ENCODE results near the gene FSTL5. TPM values are rescaled to one million over a fixed set of nuclear protein-coding genes. Genes with fewer than 3 reads are reported as not detected.

Gene FSTL5
- total and polyA plus RNA-seq, 10 of the 15 experiments (the other 5 are each of a cell fraction or from before 2014, with no cell fraction given): 0.04 to 2.4 (median 0.08) TPM; not detected in 4

DNA sequence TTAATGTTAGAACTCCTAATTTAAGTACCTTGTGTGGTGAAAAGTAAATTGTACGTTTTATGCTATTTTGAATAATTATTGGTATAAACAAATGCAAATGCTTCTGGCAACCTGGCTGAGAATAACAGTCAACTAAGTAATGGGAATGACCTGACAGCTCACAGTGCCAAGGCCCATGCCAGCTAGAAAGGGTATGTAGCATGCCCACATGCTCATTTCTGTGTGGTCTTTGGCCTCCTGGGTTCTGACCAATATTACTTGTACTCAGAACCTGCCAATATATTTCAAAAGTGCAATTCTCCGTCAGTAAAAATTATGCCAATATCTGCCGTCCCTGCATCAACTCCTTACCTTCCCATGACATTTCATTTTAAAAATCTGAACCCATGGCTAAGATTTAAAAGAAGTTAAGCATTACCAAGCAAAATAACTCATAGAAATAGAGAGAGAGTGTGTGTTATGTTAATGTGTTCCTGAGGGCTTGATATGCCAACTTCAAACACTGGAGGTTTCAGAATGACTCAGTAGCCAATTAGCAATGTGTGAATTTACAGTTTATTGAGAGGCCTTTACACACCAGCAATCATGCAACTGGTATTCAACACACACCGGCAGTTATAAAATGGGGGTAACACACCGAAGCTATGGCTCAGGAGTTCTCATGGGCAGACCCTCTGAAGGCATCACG lies 820.8 kb downstream of the FSTL5 start (continued):
- no peak for TF ChIP-seq SIN3A (IDR thresholded peaks at IDR 0.05; ENCODE audit: low read depth, low read length)
- TF ChIP-seq, protein P1, sequence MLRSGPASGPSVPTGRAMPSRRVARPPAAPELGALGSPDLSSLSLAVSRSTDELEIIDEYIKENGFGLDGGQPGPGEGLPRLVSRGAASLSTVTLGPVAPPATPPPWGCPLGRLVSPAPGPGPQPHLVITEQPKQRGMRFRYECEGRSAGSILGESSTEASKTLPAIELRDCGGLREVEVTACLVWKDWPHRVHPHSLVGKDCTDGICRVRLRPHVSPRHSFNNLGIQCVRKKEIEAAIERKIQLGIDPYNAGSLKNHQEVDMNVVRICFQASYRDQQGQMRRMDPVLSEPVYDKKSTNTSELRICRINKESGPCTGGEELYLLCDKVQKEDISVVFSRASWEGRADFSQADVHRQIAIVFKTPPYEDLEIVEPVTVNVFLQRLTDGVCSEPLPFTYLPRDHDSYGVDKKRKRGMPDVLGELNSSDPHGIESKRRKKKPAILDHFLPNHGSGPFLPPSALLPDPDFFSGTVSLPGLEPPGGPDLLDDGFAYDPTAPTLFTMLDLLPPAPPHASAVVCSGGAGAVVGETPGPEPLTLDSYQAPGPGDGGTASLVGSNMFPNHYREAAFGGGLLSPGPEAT (IDR thresholded peaks at IDR 0.05; ENCODE audit: low read depth): peak; percentile 51; the same call in 1 of the 2 replicates
- no peak for TF ChIP-seq NR2C2 (IDR thresholded peaks at IDR 0.05; ENCODE audit: borderline replicate concordance, control insufficient read depth, insufficient read length, low read depth)
- TF ChIP-seq BCL11A (IDR thresholded peaks at IDR 0.05; ENCODE audit: low read depth, low read length): peak; percentile 91; the same call in 1 of the 2 replicates
- TF ChIP-seq SPI1 (IDR thresholded peaks at IDR 0.05; ENCODE audit: borderline replicate concordance, insufficient read depth, low read depth, low read length): no peak
- no peak for TF ChIP-seq RUNX3 (IDR thresholded peaks at IDR 0.05; ENCODE audit: low read length)
- no peak for TF ChIP-seq RFX5 (IDR thresholded peaks at IDR 0.05; ENCODE audit: low read depth, low read length)
- no peak for TF ChIP-seq RAD21 (IDR thresholded peaks at IDR 0.05; ENCODE audit: insufficient read depth, low read depth, low read length)
- TF ChIP-seq KDM1A (IDR thresholded peaks at IDR 0.05; ENCODE audit: borderline replicate concordance): no peak
- peak; percentile 69 to 78; a peak in 3 of 4 replicates for TF ChIP-seq IKZF2 (IDR thresholded peaks at IDR 0.05)
- TF ChIP-seq NFIC (IDR thresholded peaks at IDR 0.05; ENCODE audit: low read depth, low read length): no peak
- no peak for TF ChIP-seq MTA3 (IDR thresholded peaks at IDR 0.05; ENCODE audit: borderline replicate concordance, low read length)
- TF ChIP-seq SMAD1 (IDR thresholded peaks at IDR 0.05; ENCODE audit: low read depth, partially characterized antibody): no peak
- TF ChIP-seq, protein P2, sequence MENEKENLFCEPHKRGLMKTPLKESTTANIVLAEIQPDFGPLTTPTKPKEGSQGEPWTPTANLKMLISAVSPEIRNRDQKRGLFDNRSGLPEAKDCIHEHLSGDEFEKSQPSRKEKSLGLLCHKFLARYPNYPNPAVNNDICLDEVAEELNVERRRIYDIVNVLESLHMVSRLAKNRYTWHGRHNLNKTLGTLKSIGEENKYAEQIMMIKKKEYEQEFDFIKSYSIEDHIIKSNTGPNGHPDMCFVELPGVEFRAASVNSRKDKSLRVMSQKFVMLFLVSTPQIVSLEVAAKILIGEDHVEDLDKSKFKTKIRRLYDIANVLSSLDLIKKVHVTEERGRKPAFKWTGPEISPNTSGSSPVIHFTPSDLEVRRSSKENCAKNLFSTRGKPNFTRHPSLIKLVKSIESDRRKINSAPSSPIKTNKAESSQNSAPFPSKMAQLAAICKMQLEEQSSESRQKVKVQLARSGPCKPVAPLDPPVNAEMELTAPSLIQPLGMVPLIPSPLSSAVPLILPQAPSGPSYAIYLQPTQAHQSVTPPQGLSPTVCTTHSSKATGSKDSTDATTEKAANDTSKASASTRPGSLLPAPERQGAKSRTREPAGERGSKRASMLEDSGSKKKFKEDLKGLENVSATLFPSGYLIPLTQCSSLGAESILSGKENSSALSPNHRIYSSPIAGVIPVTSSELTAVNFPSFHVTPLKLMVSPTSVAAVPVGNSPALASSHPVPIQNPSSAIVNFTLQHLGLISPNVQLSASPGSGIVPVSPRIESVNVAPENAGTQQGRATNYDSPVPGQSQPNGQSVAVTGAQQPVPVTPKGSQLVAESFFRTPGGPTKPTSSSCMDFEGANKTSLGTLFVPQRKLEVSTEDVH (IDR thresholded peaks at IDR 0.05; ENCODE audit: low read depth, partially characterized antibody): no peak
- no peak for TF ChIP-seq PML (IDR thresholded peaks at IDR 0.05; ENCODE audit: low read length)
- TF ChIP-seq MYB (IDR thresholded peaks at IDR 0.05; ENCODE audit: borderline replicate concordance, low read depth, low read length): no peak
- TF ChIP-seq, protein P3, sequence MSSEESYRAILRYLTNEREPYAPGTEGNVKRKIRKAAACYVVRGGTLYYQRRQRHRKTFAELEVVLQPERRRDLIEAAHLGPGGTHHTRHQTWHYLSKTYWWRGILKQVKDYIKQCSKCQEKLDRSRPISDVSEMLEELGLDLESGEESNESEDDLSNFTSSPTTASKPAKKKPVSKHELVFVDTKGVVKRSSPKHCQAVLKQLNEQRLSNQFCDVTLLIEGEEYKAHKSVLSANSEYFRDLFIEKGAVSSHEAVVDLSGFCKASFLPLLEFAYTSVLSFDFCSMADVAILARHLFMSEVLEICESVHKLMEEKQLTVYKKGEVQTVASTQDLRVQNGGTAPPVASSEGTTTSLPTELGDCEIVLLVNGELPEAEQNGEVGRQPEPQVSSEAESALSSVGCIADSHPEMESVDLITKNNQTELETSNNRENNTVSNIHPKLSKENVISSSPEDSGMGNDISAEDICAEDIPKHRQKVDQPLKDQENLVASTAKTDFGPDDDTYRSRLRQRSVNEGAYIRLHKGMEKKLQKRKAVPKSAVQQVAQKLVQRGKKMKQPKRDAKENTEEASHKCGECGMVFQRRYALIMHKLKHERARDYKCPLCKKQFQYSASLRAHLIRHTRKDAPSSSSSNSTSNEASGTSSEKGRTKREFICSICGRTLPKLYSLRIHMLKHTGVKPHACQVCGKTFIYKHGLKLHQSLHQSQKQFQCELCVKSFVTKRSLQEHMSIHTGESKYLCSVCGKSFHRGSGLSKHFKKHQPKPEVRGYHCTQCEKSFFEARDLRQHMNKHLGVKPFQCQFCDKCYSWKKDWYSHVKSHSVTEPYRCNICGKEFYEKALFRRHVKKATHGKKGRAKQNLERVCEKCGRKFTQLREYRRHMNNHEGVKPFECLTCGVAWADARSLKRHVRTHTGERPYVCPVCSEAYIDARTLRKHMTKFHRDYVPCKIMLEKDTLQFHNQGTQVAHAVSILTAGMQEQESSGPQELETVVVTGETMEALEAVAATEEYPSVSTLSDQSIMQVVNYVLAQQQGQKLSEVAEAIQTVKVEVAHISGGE (CRISPR knock-in tag; IDR thresholded peaks at IDR 0.05): no peak
- no peak for TF ChIP-seq RAD51 (IDR thresholded peaks at IDR 0.05)
- no peak for TF ChIP-seq TARDBP (IDR thresholded peaks at IDR 0.05; ENCODE audit: borderline replicate concordance)
- peak; percentile 84; the same call in 1 of the 2 replicates for TF ChIP-seq BACH1 (IDR thresholded peaks at IDR 0.05; ENCODE audit: borderline replicate concordance)
- no peak for TF ChIP-seq FOS (IDR thresholded peaks at IDR 0.05; ENCODE audit: borderline replicate concordance, extremely low read depth, insufficient read length)
- TF ChIP-seq WRNIP1 (IDR thresholded peaks at IDR 0.05; ENCODE audit: borderline replicate concordance, low read depth, low read length): no peak

All from GM12878 (cell line).